HepG2 (cell line): Measurements from ENCODE around the gene NFS1. TPM values are rescaled to one million over a fixed set of nuclear protein-coding genes. Genes with fewer than 3 reads are reported as not detected.

Source experiments
- HDAC1 ChIP-seq: sonication (generic); formaldehyde crosslinking; IDR thresholded peaks from 2 replicates; pipeline ENCODE4 v1.5.1; 2020; ENCODE audit warnings: mild to moderate bottlenecking, missing genetic modification reagents
- KDM4B ChIP-seq: sonication (generic); formaldehyde crosslinking; IDR thresholded peaks from 2 replicates; pipeline ENCODE4 v1.4.0; 2020; ENCODE audit warnings: missing genetic modification reagents
- KDM6A ChIP-seq: IDR thresholded peaks from 2 replicates; pipeline ENCODE4 v1.6.1; 2016; ENCODE audit warnings: low read depth
- KLF15 ChIP-seq: sonication (generic); formaldehyde crosslinking; IDR thresholded peaks from 2 replicates; pipeline ENCODE4 v1.8.1; 2023; ENCODE audit warnings: borderline replicate concordance, mild to moderate bottlenecking, inconsistent platforms, missing genetic modification reagents, mixed read lengths
- NFKBIZ ChIP-seq: IDR thresholded peaks from 2 replicates; pipeline ENCODE4 v1.6.1; 2018; ENCODE audit warnings: missing genetic modification reagents, missing compliant biosample characterization
- SNAI1 ChIP-seq: sonication (generic); formaldehyde crosslinking; IDR thresholded peaks from 2 replicates; pipeline ENCODE4 v1.5.0; 2020; ENCODE audit warnings: mild to moderate bottlenecking, missing genetic modification reagents, borderline replicate concordance
- SP4 ChIP-seq: sonication (generic); formaldehyde crosslinking; IDR thresholded peaks from 2 replicates; pipeline ENCODE4 v1.8.1; 2023; ENCODE audit warnings: mild to moderate bottlenecking, missing genetic modification reagents
- ZNF224 ChIP-seq: sonication (generic); formaldehyde crosslinking; IDR thresholded peaks from 2 replicates; pipeline ENCODE4 v1.5.0; 2020; ENCODE audit warnings: mild to moderate bottlenecking, missing genetic modification reagents
- polyA plus RNA-seq, 8 experiments: library from polyadenylated mRNA; depleted of rRNA in 3 of 8; stranded (reverse) in 7 of 8; unstranded in 1 of 8; fragments of >200 nt; fragmentation: Illumina TruSeq in 4 of 8; extraction: Trizol in 4 of 8; gene quantifications; 2 replicates each; pipeline versions ENCODE4 v1.2.1 to v1.2.3, GENCODE V29; 2011 to 2016; ENCODE audit warnings: low read depth in 4 of 8, missing spikeins in 1 of 8, mixed read lengths in 1 of 8; ENCODE audit not compliant: insufficient read depth in 1 of 8
- total RNA-seq, 5 experiments: library from RNA; depleted of rRNA; stranded (reverse); fragments of >200 nt; fragmentation: Illumina TruSeq; extraction: Trizol; gene quantifications; 2 replicates each; pipeline ENCODE4 v1.2.3, GENCODE V29; 2016; ENCODE audit warnings: low read depth in 1 of 5
- TF ChIP-seq, protein P1 (sequence below): sonication (generic); formaldehyde crosslinking; IDR thresholded peaks from 2 replicates; pipeline ENCODE4 v1.5.1; 2020; ENCODE audit warnings: mild to moderate bottlenecking, missing genetic modification reagents, moderate library complexity
- TF ChIP-seq, protein P2 (sequence below): sonication (generic); formaldehyde crosslinking; IDR thresholded peaks from 2 replicates; pipeline ENCODE4 v1.4.0; 2020; ENCODE audit warnings: missing genetic modification reagents
- TF ChIP-seq, protein P3 (sequence below), 2 experiments: fragments of 450-650 bp in 1 of 2; sonication (generic) in 1 of 2; formaldehyde crosslinking in 1 of 2; IDR thresholded peaks; 2 replicates each; pipeline versions ENCODE4 v1.6.1 to v1.8.0; 2016 to 2022; ENCODE audit warnings: antibody characterized with exemption in 1 of 2, mild to moderate bottlenecking in 1 of 2, missing genetic modification reagents in 1 of 2

The NFS1 gene
- total and polyA plus RNA-seq, 2 of the 13 experiments (the other 11 are each of a cell fraction or from before 2014, with no cell fraction given), result 65.9 to 88.1 TPM

DNA sequence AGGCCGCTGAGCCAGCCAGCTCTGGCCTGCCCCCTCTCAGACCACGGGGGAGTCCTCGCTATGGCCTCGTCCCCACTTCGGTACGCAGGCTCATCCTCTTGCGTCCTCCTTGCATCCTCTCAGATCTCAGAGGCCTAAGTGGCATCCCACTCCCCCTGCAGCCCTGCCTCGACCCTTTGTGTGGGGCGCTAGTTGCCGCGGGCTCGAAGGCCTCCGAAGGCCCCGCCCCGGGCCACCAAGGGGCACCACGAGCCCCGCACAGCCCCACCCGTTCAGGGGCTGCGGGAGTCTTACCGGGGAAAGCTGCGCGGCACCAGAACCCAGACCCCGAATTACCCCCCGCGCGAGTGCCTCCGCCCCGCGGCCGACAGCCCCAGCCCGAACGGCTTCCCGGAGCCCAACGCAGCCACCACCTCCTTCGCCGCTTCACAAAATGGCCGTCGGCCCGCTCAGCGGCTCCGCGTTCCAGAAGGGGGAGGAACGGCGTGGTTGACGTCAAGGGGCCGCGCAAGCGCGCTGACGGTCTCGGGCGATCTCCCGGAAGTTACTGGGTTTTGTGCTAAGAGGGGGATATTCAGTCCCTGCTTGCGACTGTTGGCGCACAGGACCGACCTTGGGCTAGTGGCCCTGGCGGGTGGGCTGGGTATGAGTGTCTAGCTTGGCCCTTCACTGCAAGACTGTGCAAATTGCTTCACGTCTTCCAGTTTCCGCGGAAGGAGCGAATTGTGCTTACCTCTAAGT lies 34.5 kb downstream of the NFS1 start, which contains the start of the genes CPNE1 and RBM12 (continued):
- TF ChIP-seq, protein P1, sequence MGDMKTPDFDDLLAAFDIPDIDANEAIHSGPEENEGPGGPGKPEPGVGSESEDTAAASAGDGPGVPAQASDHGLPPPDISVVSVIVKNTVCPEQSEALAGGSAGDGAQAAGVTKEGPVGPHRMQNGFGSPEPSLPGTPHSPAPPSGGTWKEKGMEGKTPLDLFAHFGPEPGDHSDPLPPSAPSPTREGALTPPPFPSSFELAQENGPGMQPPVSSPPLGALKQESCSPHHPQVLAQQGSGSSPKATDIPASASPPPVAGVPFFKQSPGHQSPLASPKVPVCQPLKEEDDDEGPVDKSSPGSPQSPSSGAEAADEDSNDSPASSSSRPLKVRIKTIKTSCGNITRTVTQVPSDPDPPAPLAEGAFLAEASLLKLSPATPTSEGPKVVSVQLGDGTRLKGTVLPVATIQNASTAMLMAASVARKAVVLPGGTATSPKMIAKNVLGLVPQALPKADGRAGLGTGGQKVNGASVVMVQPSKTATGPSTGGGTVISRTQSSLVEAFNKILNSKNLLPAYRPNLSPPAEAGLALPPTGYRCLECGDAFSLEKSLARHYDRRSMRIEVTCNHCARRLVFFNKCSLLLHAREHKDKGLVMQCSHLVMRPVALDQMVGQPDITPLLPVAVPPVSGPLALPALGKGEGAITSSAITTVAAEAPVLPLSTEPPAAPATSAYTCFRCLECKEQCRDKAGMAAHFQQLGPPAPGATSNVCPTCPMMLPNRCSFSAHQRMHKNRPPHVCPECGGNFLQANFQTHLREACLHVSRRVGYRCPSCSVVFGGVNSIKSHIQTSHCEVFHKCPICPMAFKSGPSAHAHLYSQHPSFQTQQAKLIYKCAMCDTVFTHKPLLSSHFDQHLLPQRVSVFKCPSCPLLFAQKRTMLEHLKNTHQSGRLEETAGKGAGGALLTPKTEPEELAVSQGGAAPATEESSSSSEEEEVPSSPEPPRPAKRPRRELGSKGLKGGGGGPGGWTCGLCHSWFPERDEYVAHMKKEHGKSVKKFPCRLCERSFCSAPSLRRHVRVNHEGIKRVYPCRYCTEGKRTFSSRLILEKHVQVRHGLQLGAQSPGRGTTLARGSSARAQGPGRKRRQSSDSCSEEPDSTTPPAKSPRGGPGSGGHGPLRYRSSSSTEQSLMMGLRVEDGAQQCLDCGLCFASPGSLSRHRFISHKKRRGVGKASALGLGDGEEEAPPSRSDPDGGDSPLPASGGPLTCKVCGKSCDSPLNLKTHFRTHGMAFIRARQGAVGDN (CRISPR knock-in tag), result peak; percentile 100
- peak; percentile 94 for TF ChIP-seq NFKBIZ
- TF ChIP-seq ZNF224 (CRISPR knock-in tag), result peak; percentile 96
- TF ChIP-seq KDM6A, result no peak
- TF ChIP-seq, protein P2, sequence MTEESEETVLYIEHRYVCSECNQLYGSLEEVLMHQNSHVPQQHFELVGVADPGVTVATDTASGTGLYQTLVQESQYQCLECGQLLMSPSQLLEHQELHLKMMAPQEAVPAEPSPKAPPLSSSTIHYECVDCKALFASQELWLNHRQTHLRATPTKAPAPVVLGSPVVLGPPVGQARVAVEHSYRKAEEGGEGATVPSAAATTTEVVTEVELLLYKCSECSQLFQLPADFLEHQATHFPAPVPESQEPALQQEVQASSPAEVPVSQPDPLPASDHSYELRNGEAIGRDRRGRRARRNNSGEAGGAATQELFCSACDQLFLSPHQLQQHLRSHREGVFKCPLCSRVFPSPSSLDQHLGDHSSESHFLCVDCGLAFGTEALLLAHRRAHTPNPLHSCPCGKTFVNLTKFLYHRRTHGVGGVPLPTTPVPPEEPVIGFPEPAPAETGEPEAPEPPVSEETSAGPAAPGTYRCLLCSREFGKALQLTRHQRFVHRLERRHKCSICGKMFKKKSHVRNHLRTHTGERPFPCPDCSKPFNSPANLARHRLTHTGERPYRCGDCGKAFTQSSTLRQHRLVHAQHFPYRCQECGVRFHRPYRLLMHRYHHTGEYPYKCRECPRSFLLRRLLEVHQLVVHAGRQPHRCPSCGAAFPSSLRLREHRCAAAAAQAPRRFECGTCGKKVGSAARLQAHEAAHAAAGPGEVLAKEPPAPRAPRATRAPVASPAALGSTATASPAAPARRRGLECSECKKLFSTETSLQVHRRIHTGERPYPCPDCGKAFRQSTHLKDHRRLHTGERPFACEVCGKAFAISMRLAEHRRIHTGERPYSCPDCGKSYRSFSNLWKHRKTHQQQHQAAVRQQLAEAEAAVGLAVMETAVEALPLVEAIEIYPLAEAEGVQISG (CRISPR knock-in tag), result peak; percentile 94
- TF ChIP-seq, protein P3, sequence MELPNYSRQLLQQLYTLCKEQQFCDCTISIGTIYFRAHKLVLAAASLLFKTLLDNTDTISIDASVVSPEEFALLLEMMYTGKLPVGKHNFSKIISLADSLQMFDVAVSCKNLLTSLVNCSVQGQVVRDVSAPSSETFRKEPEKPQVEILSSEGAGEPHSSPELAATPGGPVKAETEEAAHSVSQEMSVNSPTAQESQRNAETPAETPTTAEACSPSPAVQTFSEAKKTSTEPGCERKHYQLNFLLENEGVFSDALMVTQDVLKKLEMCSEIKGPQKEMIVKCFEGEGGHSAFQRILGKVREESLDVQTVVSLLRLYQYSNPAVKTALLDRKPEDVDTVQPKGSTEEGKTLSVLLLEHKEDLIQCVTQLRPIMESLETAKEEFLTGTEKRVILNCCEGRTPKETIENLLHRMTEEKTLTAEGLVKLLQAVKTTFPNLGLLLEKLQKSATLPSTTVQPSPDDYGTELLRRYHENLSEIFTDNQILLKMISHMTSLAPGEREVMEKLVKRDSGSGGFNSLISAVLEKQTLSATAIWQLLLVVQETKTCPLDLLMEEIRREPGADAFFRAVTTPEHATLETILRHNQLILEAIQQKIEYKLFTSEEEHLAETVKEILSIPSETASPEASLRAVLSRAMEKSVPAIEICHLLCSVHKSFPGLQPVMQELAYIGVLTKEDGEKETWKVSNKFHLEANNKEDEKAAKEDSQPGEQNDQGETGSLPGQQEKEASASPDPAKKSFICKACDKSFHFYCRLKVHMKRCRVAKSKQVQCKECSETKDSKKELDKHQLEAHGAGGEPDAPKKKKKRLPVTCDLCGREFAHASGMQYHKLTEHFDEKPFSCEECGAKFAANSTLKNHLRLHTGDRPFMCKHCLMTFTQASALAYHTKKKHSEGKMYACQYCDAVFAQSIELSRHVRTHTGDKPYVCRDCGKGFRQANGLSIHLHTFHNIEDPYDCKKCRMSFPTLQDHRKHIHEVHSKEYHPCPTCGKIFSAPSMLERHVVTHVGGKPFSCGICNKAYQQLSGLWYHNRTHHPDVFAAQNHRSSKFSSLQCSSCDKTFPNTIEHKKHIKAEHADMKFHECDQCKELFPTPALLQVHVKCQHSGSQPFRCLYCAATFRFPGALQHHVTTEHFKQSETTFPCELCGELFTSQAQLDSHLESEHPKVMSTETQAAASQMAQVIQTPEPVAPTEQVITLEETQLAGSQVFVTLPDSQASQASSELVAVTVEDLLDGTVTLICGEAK (IDR thresholded peaks at IDR 0.05), result no peak
- TF ChIP-seq, protein P3 (CRISPR knock-in tag; IDR thresholded peaks at IDR 0.05), result peak; percentile 83
- peak; percentile 98 for TF ChIP-seq HDAC1
- TF ChIP-seq KLF15 (CRISPR knock-in tag), result peak; percentile 92
- no peak for TF ChIP-seq KDM4B (CRISPR knock-in tag)
- peak; percentile 95 for TF ChIP-seq SNAI1 (CRISPR knock-in tag)
- TF ChIP-seq SP4 (CRISPR knock-in tag), result peak; percentile 78
